AG04450 (cell line): ENCODE data around the gene DAD1. TPM values are rescaled to one million over a fixed set of nuclear protein-coding genes. Genes with fewer than 3 reads are reported as not detected.
A peak's percentile ranks its signal among the peaks of the same experiment; 100 is the strongest.

Experiments
- CTCF ChIA-PET: fragments of 300-600, 350-600 bp; formaldehyde crosslinking; extraction: SDS; loops from one replicate; lab custom pipeline; 2022; ENCODE audit warnings: antibody characterized with exemption, inconsistent platforms; lab: Charles Lee
- POLR2A ChIA-PET: fragments of 350-600 bp; formaldehyde crosslinking; extraction: SDS; loops from one replicate; lab custom pipeline; 2021; ENCODE audit warnings: antibody characterized with exemption, inconsistent platforms; lab: Yijun Ruan, JAX
- DNase-seq: peaks from one replicate; pipeline ENCODE4 v3.0.0-alpha.2; 2011; ENCODE audit warnings: low read depth, low spot score
- H3K27ac ChIP-seq: one replicate; pipeline ENCODE4 v1.5.1; 2012; ENCODE audit warnings: low read depth, low read length, control low read depth
- H3K27me3 ChIP-seq: one replicate; pipeline ENCODE4 v1.6.0; 2012; ENCODE audit warnings: low read length; ENCODE audit not compliant: control insufficient read depth, insufficient read depth
- H3K4me3 ChIP-seq: 2 replicates; pipeline ENCODE4 v1.5.1; 2011; ENCODE audit warnings: mild to moderate bottlenecking, low read depth, low read length, control low read depth
- H3K9me3 ChIP-seq: 2 replicates; pipeline ENCODE4 v1.5.1; 2012; ENCODE audit warnings: low read length; ENCODE audit not compliant: control insufficient read depth, insufficient read depth
- polyA plus RNA-seq: library from polyadenylated mRNA; depleted of rRNA; stranded (reverse); fragments of >200 nt; gene quantifications from 2 replicates; pipeline ENCODE4 v1.2.3, GENCODE V29; 2011
- TF ChIP-seq, protein P1 (sequence below): IDR thresholded peaks from 2 replicates; pipeline ENCODE4 v1.5.1; 2011; ENCODE audit warnings: low read depth, low read length, control low read depth, inconsistent platforms

DAD1 gene
- polyA plus RNA-seq, 1 experiment, result 467 TPM

DNA sequence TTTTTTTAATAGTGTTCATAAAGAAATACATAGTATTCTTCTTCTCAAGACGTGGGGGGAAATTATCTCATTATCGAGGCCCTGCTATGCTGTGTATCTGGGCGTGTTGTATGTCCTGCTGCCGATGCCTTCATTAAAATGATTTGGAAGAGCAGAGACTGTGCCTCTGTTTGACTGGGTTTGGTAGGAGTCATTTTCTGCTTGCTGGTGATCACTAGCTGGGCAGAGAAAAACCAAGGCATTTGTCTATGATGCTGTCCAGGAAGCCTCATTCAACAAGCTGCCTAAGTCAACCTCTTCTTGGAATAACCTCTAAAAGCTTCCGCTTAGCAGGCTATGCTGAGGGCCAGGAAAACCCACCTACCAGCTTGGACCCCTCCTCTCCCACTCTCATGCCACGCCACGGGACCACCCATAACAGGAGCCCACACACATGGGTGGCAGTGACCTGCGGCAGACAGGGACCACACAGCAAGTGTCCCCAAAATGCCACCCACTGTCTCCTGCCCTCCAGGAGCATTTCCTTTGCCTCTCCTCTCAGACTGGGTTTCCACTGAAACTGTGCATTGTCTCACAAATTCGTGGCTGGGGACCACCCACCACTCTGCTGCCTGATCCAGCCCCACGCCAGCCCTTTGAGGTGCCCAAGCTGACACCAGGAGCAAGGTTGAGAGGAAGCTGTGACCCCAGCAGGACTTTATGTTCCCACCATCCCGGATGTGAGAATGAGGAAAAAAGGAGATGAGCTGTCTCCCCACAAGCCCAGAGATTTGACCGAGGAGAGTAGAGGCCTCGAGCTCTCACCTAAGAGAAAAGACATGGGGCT is 36.8 kb downstream of the DAD1 start:
- Histone ChIP-seq H3K4me3 (no peak overlapping the region), H3K27me3 (no peaks in the 10 kb centered on the region), H3K27ac (no peak overlapping the region), H3K9me3 (no peaks in the 10 kb centered on the region; the same call in 1 of the 2 replicates)
- ChIA-PET POLR2A (interaction anchor here (0.7 kb wide), 1 partner anchor 510 kb away, joined by 3 read pairs; no protein-coding TSS in a partner anchor), CTCF (interaction anchor here (0.9 to 1.5 kb wide), 3 partner anchors 9 to 348 kb away, joined by 3 to 5 read pairs (median 4); no protein-coding TSS in a partner anchor)
- TF ChIP-seq, protein P1, sequence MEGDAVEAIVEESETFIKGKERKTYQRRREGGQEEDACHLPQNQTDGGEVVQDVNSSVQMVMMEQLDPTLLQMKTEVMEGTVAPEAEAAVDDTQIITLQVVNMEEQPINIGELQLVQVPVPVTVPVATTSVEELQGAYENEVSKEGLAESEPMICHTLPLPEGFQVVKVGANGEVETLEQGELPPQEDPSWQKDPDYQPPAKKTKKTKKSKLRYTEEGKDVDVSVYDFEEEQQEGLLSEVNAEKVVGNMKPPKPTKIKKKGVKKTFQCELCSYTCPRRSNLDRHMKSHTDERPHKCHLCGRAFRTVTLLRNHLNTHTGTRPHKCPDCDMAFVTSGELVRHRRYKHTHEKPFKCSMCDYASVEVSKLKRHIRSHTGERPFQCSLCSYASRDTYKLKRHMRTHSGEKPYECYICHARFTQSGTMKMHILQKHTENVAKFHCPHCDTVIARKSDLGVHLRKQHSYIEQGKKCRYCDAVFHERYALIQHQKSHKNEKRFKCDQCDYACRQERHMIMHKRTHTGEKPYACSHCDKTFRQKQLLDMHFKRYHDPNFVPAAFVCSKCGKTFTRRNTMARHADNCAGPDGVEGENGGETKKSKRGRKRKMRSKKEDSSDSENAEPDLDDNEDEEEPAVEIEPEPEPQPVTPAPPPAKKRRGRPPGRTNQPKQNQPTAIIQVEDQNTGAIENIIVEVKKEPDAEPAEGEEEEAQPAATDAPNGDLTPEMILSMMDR, result no peak
- DNase-seq, result no peak

DNA sequence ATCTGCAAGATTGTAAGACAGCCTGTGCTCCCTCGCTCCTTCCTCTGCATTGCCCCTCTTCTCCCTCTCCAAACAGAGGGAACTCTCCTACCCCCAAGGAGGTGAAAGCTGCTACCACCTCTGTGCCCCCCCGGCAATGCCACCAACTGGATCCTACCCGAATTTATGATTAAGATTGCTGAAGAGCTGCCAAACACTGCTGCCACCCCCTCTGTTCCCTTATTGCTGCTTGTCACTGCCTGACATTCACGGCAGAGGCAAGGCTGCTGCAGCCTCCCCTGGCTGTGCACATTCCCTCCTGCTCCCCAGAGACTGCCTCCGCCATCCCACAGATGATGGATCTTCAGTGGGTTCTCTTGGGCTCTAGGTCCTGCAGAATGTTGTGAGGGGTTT is 37.4 kb downstream of the DAD1 start:
- ChIA-PET POLR2A (no interaction called here), CTCF (interaction anchor here (0.7 to 1.7 kb wide), 4 partner anchors 8 to 517 kb away, joined by 3 to 5 read pairs (median 4); no protein-coding TSS in a partner anchor)
- DNase-seq, result no peak

DNA sequence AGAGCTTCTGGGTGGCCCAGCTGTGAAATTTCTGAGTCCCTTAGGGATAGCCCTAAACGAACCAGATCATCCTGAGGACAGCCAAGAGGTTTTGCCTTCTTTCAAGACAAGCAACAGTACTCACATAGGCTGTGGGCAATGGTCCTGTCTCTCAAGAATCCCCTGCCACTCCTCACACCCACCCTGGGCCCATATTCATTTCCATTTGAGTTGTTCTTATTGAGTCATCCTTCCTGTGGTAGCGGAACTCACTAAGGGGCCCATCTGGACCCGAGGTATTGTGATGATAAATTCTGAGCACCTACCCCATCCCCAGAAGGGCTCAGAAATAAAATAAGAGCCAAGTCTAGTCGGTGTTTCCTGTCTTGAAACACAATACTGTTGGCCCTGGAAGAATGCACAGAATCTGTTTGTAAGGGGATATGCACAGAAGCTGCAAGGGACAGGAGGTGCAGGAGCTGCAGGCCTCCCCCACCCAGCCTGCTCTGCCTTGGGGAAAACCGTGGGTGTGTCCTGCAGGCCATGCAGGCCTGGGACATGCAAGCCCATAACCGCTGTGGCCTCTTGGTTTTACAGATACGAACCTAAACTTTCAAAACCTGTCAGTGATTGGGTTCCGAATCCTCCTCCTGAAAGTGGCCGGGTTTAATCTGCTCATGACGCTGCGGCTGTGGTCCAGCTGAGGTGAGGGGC is 38.9 kb downstream of the DAD1 start:
- no peaks in the 10 kb centered on the region for H3K27me3 ChIP-seq
- no peaks in the 10 kb centered on the region; the same call in 1 of the 2 replicates for H3K9me3 ChIP-seq
- POLR2A ChIA-PET, result interaction anchor here (0.6 kb wide), 1 partner anchor 35 kb away, joined by 3 read pairs; no protein-coding TSS in a partner anchor
- CTCF ChIA-PET, result interaction anchor here (1.4 to 2.5 kb wide), 4 partner anchors 10 to 519 kb away, joined by 4 to 10 read pairs (median 6); no protein-coding TSS in a partner anchor
- TF ChIP-seq, protein P1, result no peak
- DNase-seq, result peak; percentile 16
- H3K4me3 ChIP-seq, result no peak overlapping the region
- no peak overlapping the region for H3K27ac ChIP-seq

More for the DNA sequence above, 37.4 kb downstream of the DAD1 start:
- Histone ChIP-seq H3K4me3 (no peak overlapping the region), H3K9me3 (no peaks in the 10 kb centered on the region; the same call in 1 of the 2 replicates), H3K27ac (no peak overlapping the region), H3K27me3 (no peaks in the 10 kb centered on the region)
- TF ChIP-seq, protein P1, result no peak

DNA sequence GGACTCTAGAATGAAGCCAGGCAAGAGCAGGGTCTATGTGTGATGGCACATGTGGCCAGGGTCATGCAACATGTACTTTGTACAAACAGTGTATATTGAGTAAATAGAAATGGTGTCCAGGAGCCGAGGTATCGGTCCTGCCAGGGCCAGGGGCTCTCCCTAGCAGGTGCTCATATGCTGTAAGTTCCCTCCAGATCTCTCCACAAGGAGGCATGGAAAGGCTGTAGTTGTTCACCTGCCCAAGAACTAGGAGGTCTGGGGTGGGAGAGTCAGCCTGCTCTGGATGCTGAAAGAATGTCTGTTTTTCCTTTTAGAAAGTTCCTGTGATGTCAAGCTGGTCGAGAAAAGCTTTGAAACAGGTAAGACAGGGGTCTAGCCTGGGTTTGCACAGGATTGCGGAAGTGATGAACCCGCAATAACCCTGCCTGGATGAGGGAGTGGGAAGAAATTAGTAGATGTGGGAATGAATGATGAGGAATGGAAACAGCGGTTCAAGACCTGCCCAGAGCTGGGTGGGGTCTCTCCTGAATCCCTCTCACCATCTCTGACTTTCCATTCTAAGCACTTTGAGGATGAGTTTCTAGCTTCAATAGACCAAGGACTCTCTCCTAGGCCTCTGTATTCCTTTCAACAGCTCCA is 39.6 kb downstream of the DAD1 start:
- CTCF ChIA-PET, result interaction anchor here (2.0 to 2.5 kb wide), 2 partner anchors 20 to 157 kb away, joined by 7 to 10 read pairs; no protein-coding TSS in a partner anchor
- no peak overlapping the region for H3K27ac ChIP-seq

More for the DNA sequence above, 39.6 kb downstream of the DAD1 start:
- Histone ChIP-seq H3K9me3 (no peaks in the 10 kb centered on the region), H3K4me3 (no peak overlapping the region), H3K27me3 (no peaks in the 10 kb centered on the region)
- POLR2A ChIA-PET, result no interaction called here
- no peak for DNase-seq
- TF ChIP-seq, protein P1, result no peak
